NCI-H1694 treated with DMSO at 0.1 percent for 48 hours (cell line): ENCODE results near the gene CHRND.
"Not testable (repeated sequence)": the region's sequence is repeated elsewhere in the genome, so short reads cannot be mapped to it uniquely, and the experiment has no call there.

ENCODE experiments used
- DNase-seq: peaks from one replicate; lab custom pipeline; 2025; lab: John Stamatoyannopoulos, UW

The CHRND gene

DNA sequence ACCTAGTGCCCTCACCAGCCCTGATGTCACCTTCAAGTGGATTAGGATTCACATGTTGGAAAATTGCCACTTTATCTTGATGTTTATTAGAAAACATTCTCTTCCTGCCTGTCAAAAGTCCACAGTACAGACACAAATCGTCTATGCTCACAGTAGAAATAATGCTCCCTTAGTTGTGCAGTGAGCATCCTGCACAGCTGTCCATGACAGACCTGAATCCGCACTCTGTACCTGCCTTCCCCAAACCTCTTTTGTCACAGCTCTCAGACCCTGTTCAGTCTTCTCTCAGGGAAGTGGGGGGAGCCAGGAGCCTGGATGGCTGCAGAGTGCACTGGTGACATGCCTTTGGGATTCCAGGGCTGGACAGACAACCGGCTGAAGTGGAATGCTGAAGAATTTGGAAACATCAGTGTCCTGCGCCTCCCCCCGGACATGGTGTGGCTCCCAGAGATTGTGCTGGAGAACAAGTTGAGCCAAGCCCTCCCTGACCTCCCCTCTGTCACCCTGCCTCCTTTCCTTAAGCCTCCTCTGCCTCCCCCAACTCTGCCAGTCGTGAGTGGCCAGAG lies 2.0 kb downstream of the CHRND start:
- DNase-seq: no peak

DNA sequence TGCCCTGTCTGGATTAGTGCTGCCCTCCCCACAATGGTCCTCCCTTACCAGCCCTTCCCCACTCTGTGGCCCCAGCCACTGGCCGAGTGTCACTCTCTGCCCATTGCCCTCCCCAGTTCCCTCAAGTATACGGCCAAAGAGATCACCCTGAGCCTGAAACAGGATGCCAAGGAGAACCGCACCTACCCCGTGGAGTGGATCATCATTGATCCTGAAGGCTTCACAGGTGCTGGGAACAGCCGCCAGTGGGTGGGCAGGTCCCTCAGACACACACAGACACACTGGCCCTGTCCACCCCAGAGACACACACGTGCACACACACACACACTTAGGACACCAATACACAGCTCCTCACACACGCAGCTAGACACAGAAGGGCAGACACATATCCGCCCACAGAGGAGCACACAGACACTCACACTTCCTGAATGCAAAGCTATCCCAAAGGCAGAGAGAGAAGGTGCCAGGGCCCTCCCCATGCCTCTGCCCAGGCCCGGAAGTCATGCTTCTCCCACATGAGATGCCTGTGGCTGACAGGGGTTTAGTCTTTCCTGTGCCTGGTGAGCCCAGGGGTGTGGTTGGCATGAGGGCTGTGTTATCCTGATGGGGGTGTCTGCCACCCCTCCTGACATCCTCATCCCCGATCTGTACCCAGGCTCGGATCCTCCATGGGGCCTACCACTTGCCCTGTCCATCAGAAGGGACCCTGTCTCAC lies 2.9 kb downstream of the CHRND start:
- DNase-seq: no peak

DNA sequence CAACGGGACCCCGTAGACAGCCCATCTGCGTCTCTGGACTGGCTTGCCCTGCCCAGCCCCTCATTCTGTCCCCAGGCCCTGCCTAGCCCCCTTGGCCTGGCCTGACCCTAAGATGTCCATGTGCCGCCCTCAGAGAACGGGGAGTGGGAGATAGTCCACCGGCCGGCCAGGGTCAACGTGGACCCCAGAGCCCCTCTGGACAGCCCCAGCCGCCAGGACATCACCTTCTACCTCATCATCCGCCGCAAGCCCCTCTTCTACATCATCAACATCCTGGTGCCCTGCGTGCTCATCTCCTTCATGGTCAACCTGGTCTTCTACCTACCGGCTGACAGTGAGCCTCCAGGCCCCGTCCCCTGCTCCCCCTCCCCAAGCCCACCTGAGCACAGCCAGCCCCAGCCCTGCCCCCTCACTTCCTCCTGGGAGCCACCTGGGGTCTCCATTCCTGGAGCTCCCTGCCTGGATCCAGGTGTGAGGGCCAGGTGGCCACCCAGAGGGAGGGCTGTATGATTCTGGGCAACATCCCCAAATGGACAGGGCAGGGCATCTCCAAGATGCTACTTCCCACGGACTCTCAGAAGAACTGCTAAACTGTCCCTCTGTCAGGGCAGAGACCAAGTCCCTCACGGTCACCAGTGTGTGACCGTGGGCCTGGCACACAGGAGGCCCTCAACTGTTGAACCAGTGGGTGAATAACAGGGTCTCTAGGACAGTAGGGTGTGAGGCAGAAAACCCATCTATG lies 4.0 kb downstream of the CHRND start:
- DNase-seq: no peak

GRCh38 chr2:232530626-232531260 lies 4.8 kb downstream of the CHRND start:
- no peak for DNase-seq

DNA sequence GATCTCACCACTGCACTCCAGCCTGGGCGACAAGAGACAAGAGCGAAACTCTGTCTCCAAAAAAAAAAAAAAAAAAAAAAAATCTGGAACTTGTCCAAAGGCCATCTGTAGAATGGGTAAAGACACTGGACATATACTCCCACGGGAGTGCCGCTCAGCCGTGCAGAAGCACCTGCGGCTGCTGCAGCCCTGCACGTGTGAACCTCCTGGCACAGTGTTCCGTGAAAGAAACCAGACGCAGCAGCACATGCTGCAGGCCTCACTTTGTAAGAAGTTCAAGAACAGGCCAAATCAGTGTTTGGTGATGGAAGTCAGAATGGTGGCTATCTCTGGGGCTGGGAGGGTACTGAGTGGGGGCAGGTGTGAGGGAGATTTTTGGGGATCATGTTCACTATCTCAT lies 6.5 kb downstream of the CHRND start:
- DNase-seq: no peak

GRCh38 chr2:232532821-232533220 lies 6.9 kb downstream of the CHRND start:
- not testable (repeated sequence) for DNase-seq

- DNase-seq: no peak
These were observed 8.2 kb downstream of the CHRND start for GRCh38 chr2:232533944-232534710.

DNA sequence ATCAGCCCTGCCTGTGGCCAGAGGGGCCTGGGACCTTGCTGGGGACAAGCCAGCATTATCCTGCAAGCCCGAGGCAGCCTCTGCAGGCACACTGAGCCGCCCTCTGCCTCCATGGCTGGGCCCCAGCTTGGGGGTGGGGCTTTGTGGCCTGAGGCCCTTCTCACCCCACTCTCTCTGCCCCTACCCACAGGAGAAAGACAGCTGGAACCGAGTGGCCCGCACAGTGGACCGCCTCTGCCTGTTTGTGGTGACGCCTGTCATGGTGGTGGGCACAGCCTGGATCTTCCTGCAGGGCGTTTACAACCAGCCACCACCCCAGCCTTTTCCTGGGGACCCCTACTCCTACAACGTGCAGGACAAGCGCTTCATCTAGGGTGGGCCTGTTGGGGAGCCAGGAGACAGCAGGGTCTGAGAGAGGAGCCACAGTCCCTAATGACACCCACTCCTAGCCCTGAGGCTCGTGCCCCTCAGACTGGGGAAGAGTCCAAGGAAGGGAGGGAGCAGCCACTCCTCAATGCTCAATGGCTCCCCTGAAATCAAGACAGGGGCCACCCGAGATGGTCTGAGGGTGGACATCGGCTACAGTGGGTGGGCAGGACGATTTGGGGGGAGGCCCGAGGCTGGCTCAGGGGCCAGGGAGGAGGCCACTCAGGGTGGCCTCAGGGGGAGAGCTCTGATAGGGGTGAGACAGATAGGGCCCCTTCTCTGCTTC lies 9.1 kb downstream of the CHRND start:
- DNase-seq: no peak

- DNase-seq: no peak
These were observed 10.0 kb downstream of the CHRND start for GRCh38 chr2:232535761-232536530.

GRCh38 chr2:232537079-232537478 lies 11.1 kb downstream of the CHRND start:
- no peak for DNase-seq

- no peak for DNase-seq
These were observed 11.5 kb downstream of the CHRND start for GRCh38 chr2:232537499-232537898.

DNA sequence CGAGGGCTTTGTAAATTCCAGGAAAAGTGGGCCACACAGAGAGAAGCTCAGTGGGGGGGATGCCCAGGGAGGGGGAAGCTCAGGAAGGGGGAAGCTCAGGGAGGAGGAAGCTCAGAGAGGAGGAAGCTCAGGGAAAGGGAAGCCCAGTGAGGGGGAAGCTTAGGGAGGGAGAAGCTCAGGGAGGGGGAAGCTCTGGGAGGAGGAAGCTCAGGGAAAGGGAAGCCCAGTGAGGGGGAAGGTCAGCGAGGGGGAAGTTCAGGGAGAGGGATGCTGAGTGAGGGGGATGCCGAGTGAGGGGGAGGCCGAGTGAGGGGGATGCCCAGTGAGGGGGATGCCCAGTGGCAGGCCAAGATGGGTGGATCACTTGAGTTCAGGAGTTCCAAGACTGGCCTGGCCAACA lies 12.7 kb downstream of the CHRND start:
- no peak for DNase-seq

- DNase-seq: no peak
These were observed 13.6 kb downstream of the CHRND start, which contains the start of gene CHRNG for GRCh38 chr2:232539298-232540231. Gene CHRNG, plus strand, starts transcription at chr2:232539692. Its CDS starts 56 bp downstream, at chr2:232539748.

- DNase-seq: no peak
These were observed 14.6 kb downstream of the CHRND start for GRCh38 chr2:232540441-232541041.

DNA sequence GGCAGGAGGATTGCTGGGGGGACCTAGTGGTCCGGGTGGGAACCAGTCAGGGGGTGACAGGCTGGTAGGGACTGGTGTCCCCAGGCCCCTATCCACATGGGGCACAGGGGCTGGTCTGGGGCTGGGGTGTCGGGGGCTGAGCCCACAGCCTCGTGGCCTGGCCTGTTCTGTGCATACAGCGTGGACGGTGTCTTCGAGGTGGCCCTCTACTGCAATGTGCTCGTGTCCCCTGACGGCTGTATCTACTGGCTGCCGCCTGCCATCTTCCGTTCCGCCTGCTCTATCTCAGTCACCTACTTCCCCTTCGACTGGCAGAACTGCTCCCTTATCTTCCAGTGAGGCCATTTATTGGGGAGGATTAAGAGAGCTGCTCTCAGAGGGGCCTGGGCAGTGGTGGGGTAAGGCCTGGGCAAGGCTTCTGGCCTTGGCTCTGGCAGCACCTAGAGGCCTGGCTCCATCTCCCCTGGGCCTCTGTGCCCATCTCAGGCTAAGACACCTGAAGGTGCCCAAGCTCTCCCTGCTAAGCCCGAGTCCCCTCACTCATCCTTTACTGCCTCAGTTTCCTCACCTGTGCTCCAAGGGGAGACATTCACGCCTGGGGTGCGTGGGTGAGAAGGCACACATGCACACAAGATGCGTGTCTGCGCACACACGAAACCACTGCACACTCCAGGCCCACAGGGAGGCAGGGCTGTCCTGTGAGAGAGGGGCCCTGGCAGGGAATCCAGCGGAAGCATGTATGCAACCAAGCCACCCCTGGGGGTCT lies 15.4 kb downstream of the CHRND start:
- no peak for DNase-seq

- DNase-seq: no peak
These were observed 16.2 kb downstream of the CHRND start for GRCh38 chr2:232541961-232542714.

- no peak for DNase-seq
These were observed 16.9 kb downstream of the CHRND start for GRCh38 chr2:232542715-232543467.
